ENCODE data around the gene DNASE2B. TPM values are rescaled to one million over a fixed set of nuclear protein-coding genes. Genes with fewer than 3 reads are reported as not detected.

DNASE2B gene
- total RNA-seq, 1 experiment from 2014 or later = not detected

- Histone ChIP-seq H2BK5ac (ENCODE audit: insufficient read length, low read length) (no peak overlapping the region), H3K27me3 (ENCODE audit: insufficient read depth, low read length) (no peaks in the 10 kb centered on the region), H3K56ac (ENCODE audit: insufficient read length, low read depth, low read length) (no peak overlapping the region), H2BK120ac (ENCODE audit: low read depth, low read length, poor library complexity, severe bottlenecking) (no peak overlapping the region), H2BK12ac (ENCODE audit: insufficient read length, low read depth, low read length) (no peak overlapping the region), H2AK5ac (ENCODE audit: insufficient read length, low read length) (no peak overlapping the region), H3K9ac (ENCODE audit: extremely low read depth, insufficient read length, low read length) (no peak overlapping the region), H4K20me1 (ENCODE audit: control insufficient read depth, insufficient read depth, insufficient read length) (no peaks in the 10 kb centered on the region), H2BK20ac (ENCODE audit: low read depth, low read length, poor library complexity, severe bottlenecking) (no peak overlapping the region), H3K27ac (ENCODE audit: insufficient read length, low read depth, low read length) (no peak overlapping the region), H3K79me1 (ENCODE audit: insufficient read depth, low read depth, low read length, poor library complexity, severe bottlenecking) (no peaks in the 10 kb centered on the region), H4K5ac (ENCODE audit: insufficient read length, low read depth, low read length) (no peak overlapping the region), H2AFZ (ENCODE audit: low read length) (no peak overlapping the region), H3K14ac (ENCODE audit: insufficient read depth, low read length) (no peak overlapping the region), H3K79me2 (ENCODE audit: insufficient read depth, low read length) (no peaks in the 10 kb centered on the region), H3K9me3 (ENCODE audit: control insufficient read depth, low read depth, low read length) (no peaks in the 10 kb centered on the region), H3K4me2 (ENCODE audit: insufficient read depth, insufficient read length, low read length) (no peak overlapping the region), H3K23me2 (ENCODE audit: insufficient read length, low read depth, low read length, poor library complexity, severe bottlenecking) (no peaks in the 10 kb centered on the region), H3T11ph (ENCODE audit: low read length) (no peak overlapping the region), H3K18ac (ENCODE audit: insufficient read length, low read depth, low read length) (no peak overlapping the region), H4K91ac (ENCODE audit: insufficient read length, low read depth, low read length) (no peak overlapping the region), H3K23ac (ENCODE audit: insufficient read length, low read depth, low read length) (no peak overlapping the region), H3K4ac (ENCODE audit: low read depth, low read length) (no peak overlapping the region), H2BK15ac (ENCODE audit: low read depth, low read length) (no peak overlapping the region), H3K4me1 (ENCODE audit: insufficient read depth, low read length) (no peaks in the 10 kb centered on the region), H4K8ac (replicated peaks; ENCODE audit: insufficient read length, low read depth, low read length) (no peak overlapping the region)
- TF ChIP-seq CTCF (conservative IDR thresholded peaks at IDR 0.05) = no peak
- no peak for DNase-seq
- no peaks in the 10 kb centered on the region for H3K36me3 Mint-ChIP-seq (ENCODE audit: insufficient read depth in 1 of 3, low read depth in 3 of 3)
- no peaks in the 10 kb centered on the region for H3K9me3 Mint-ChIP-seq
- H3K4me1 Mint-ChIP-seq = no peaks in the 10 kb centered on the region
- H3K27me3 Mint-ChIP-seq (ENCODE audit: low read depth) = no peaks in the 10 kb centered on the region
- no peak overlapping the region for H3K4me3 Mint-ChIP-seq
- no CpG with 5 or more reads among the region's 4 CpGs for WGBS (ENCODE audit: extremely low coverage, insufficient read length, low lambda C conversion rate)
- no peak overlapping the region for H3K27ac Mint-ChIP-seq
These were observed 12.2 kb downstream of the DNASE2B start for GRCh38 chr1:84410328-84411095.

All from H9 (cell line).